ENCODE results near the gene MYRIP.

Gene MYRIP

DNA sequence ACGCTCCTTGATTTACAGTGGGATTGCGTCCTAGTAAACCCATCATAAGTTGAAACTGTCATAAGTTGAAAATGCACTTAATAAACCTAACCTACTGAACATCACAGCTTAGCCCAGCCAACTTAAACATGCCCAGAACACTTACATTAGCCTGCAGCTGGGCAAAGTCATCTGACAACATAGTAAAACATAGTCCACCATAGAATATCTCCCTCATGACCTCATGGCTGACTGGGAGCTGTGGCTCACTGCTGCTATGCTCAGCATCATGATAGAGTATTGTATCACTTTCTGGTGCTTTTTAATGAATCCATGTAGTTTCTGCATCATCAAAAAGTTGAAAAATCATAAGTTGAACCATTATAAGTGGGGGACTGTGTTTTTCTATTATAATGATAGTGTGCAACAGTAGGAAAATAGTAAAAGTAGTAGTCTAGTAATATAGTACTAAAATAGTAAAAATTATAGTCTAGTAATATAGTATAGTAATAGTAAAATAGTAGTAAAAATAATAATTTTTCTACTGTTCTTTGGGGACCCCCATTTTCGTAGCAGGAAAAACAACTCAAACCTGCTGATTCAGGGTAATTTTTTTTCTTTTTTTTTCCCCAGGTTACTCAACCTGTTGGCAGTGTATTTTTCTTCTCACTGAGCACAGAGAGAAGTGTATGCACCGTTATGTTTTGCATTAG is 233.5 kb downstream of the MYRIP start:
- H3K4me3 ChIP-seq (ENCODE audit: control insufficient read depth, low read depth, low read length): no peak overlapping the region
- no peak for DNase-seq (ENCODE audit: low read depth)
- TF ChIP-seq, protein P1, sequence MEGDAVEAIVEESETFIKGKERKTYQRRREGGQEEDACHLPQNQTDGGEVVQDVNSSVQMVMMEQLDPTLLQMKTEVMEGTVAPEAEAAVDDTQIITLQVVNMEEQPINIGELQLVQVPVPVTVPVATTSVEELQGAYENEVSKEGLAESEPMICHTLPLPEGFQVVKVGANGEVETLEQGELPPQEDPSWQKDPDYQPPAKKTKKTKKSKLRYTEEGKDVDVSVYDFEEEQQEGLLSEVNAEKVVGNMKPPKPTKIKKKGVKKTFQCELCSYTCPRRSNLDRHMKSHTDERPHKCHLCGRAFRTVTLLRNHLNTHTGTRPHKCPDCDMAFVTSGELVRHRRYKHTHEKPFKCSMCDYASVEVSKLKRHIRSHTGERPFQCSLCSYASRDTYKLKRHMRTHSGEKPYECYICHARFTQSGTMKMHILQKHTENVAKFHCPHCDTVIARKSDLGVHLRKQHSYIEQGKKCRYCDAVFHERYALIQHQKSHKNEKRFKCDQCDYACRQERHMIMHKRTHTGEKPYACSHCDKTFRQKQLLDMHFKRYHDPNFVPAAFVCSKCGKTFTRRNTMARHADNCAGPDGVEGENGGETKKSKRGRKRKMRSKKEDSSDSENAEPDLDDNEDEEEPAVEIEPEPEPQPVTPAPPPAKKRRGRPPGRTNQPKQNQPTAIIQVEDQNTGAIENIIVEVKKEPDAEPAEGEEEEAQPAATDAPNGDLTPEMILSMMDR (IDR thresholded peaks at IDR 0.05; ENCODE audit: control insufficient read depth, insufficient read depth, low read depth, low read length, missing control alignments): no peak

DNA sequence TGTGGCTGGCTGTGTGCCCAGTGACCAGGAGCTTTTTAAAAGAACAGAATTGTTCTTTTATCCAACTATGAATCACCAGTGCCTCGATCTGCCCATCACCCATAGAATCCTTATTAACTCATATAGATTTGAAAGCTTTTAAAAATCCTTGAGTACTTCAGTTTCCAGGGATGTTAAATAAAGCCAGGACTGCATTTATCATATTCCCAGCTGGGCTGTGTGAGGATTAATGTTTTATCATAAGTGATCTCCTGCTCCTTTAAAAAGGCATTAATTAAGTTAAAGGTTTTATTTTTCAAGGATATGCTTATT is 234.0 kb downstream of the MYRIP start:
- DNase-seq (ENCODE audit: low read depth): peak; percentile 50
- no peak overlapping the region for H3K4me3 ChIP-seq (ENCODE audit: control insufficient read depth, low read depth, low read length)
- TF ChIP-seq, protein P1 (IDR thresholded peaks at IDR 0.05; ENCODE audit: control insufficient read depth, insufficient read depth, low read depth, low read length, missing control alignments): no peak

DNA sequence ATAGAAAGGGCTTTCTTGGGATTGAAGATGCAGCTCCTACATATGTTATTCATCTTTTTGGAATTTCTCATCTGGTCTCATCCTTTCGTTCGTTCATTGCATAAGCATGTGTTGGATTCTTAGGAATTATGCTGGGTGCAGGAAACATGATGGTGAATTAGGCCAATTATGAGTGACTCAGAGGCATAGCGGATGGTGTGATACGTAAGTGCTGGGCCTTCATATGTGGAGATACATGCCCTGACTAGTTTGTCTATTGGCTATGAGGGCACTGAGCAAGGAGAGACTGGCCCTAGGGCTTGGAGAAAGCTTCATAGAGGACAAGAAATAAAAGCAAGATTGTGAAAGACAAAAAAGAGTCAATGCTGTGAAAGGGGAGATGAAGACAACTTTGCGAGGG is 235.1 kb downstream of the MYRIP start:
- no peak overlapping the region for H3K4me3 ChIP-seq (ENCODE audit: control insufficient read depth, low read depth, low read length)
- TF ChIP-seq, protein P1 (IDR thresholded peaks at IDR 0.05; ENCODE audit: control insufficient read depth, insufficient read depth, low read depth, low read length, missing control alignments): no peak
- DNase-seq (ENCODE audit: low read depth): peak; percentile 94

DNA sequence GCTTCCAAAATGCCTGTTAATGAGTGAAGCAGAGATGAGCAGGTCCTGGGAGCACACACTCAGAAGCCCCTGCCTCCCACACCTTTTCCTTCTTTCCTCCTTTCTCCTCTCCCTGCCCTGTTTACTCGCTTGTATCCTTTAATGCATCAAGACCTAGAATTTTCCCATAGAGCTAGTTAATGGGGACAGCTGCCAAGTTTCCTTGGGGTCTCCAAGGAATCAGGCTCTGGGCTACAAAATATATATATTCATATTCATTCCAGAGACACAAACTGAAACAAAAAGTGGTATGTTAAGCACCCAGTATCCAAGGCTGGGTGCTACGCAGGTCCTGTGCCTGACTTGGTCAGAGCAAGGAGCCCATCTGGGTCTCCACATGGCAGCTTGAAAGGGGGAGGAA is 235.6 kb downstream of the MYRIP start:
- DNase-seq (ENCODE audit: low read depth): no peak
- no peak overlapping the region for H3K4me3 ChIP-seq (ENCODE audit: control insufficient read depth, low read depth, low read length)
- TF ChIP-seq, protein P1 (IDR thresholded peaks at IDR 0.05; ENCODE audit: control insufficient read depth, insufficient read depth, low read depth, low read length, missing control alignments): no peak

DNA sequence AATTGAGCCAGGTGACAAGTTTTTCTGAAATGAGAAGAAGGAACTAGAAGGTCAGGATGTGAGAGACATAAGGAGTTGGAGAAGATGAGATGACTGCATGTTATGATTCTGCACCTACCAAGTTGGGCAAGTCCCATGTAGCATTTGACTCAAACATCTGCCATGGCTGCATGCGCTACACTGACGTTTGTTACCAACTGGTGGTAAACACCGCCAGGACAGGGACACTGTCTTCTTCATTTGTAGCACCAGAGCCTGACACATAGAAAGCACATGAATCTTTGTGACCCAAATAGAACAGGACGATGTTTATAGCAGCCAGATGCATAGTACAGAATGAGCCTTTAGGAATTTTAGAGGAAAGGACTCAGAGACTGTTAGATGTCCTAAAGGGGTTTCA is 236.7 kb downstream of the MYRIP start:
- no peak for DNase-seq (ENCODE audit: low read depth)
- no peak overlapping the region for H3K4me3 ChIP-seq (ENCODE audit: control insufficient read depth, low read depth, low read length)
- TF ChIP-seq, protein P1 (IDR thresholded peaks at IDR 0.05; ENCODE audit: control insufficient read depth, insufficient read depth, low read depth, low read length, missing control alignments): no peak

DNA sequence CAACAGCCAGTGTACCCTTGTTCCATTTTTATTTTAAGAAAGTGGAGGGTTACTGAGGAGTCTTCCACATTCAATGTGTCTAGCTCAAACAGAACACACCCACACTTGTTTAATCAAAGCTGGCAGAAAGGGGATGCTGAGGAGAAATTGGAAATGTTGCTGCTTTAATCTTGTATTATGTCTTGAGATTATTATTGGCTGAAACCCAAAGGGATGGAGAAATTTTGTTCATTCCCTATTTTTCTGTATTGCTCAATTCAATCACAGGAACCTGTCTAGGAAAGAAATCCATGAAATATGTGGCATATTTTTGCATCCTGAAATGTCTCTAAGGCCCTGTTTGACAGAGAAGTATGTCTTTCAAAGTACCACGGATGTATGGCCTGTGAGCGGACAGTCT is 238.0 kb downstream of the MYRIP start:
- TF ChIP-seq, protein P1 (IDR thresholded peaks at IDR 0.05; ENCODE audit: control insufficient read depth, insufficient read depth, low read depth, low read length, missing control alignments): no peak
- H3K4me3 ChIP-seq (ENCODE audit: control insufficient read depth, low read depth, low read length): no peak overlapping the region
- no peak for DNase-seq (ENCODE audit: low read depth)

DNA sequence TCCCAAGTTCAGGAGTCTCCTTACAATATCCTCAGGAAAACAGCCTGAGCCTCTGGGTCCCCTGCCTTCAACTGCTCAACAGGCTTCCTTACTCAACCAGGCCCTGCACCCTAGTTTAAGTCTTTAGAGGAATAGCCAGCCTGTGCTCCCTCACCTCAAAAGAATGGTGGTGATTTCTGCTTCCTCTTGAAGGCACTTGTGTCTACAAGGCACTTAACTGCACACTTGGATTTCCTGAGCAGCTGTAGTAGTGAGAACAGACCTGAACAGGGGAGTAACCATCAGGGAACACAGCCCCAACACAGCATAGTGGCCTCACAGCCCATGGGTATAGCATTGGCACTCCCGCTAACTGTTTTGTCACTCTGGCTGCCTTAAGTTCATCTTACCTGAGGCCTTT is 244.3 kb downstream of the MYRIP start:
- TF ChIP-seq, protein P1 (IDR thresholded peaks at IDR 0.05; ENCODE audit: control insufficient read depth, insufficient read depth, low read depth, low read length, missing control alignments): no peak
- no peak for DNase-seq (ENCODE audit: low read depth)
- H3K4me3 ChIP-seq (ENCODE audit: control insufficient read depth, low read depth, low read length): no peak overlapping the region

Data from AG09309 (cell line).